CD4-positive, alpha-beta T cell treated with Interleukin-4 for 1 hour (primary cell): ENCODE data around the gene PLXNC1.

ENCODE experiments used
- DNase-seq, 2 donors: peaks; one replicate each; pipeline ENCODE4 v3.0.0-alpha.2; 2020 to 2022

PLXNC1 gene

GRCh38 chr12:94163850-94164249, 15.5 kb downstream of the PLXNC1 start:
- DNase-seq = no peak

- no peak for DNase-seq
Measured at GRCh38 chr12:94165138-94165537, 16.8 kb downstream of the PLXNC1 start.

- DNase-seq = no peak
Measured at GRCh38 chr12:94165670-94166364, 17.4 kb downstream of the PLXNC1 start.

GRCh38 chr12:94167071-94167755, 18.8 kb downstream of the PLXNC1 start:
- DNase-seq = no peak

- no peak for DNase-seq
Measured at GRCh38 chr12:94167756-94168416, 19.5 kb downstream of the PLXNC1 start.

GRCh38 chr12:94169495-94169894, 21.1 kb downstream of the PLXNC1 start:
- DNase-seq = no peak

- DNase-seq = no peak
Measured at GRCh38 chr12:94169966-94170689, 21.8 kb downstream of the PLXNC1 start.

GRCh38 chr12:94170690-94171594, 22.6 kb downstream of the PLXNC1 start:
- DNase-seq = no peak

GRCh38 chr12:94171595-94171930, 23.2 kb downstream of the PLXNC1 start:
- DNase-seq = no peak

GRCh38 chr12:94172031-94172430, 23.7 kb downstream of the PLXNC1 start:
- DNase-seq = peak in 1 of 2 donors; percentile 52

GRCh38 chr12:94172973-94173372, 24.6 kb downstream of the PLXNC1 start:
- DNase-seq = peak; percentile 14 to 70

- DNase-seq = no peak
Measured at GRCh38 chr12:94173660-94174265, 25.4 kb downstream of the PLXNC1 start.

- peak; percentile 31 to 69 for DNase-seq
Measured at GRCh38 chr12:94174576-94174975, 26.2 kb downstream of the PLXNC1 start.

- no peak for DNase-seq
Measured at GRCh38 chr12:94175763-94176668, 27.6 kb downstream of the PLXNC1 start.

GRCh38 chr12:94178054-94178453, 29.7 kb downstream of the PLXNC1 start:
- no peak for DNase-seq

- no peak for DNase-seq
Measured at GRCh38 chr12:94178882-94179281, 30.5 kb downstream of the PLXNC1 start.

GRCh38 chr12:94179723-94180122, 31.3 kb downstream of the PLXNC1 start:
- no peak for DNase-seq

GRCh38 chr12:94180558-94181296, 32.4 kb downstream of the PLXNC1 start:
- DNase-seq = peak; percentile 43 to 46

GRCh38 chr12:94182986-94183707, 34.8 kb downstream of the PLXNC1 start:
- DNase-seq = no peak
